NCI-H2196 treated with DMSO at 0.1 percent for 48 hours (cell line): Measurements from ENCODE around the gene CBLN3.

Source experiments
- DNase-seq: peaks from one replicate; lab custom pipeline; 2025; ENCODE audit not compliant: unreplicated experiment; lab: John Stamatoyannopoulos, UW

Gene CBLN3

DNA sequence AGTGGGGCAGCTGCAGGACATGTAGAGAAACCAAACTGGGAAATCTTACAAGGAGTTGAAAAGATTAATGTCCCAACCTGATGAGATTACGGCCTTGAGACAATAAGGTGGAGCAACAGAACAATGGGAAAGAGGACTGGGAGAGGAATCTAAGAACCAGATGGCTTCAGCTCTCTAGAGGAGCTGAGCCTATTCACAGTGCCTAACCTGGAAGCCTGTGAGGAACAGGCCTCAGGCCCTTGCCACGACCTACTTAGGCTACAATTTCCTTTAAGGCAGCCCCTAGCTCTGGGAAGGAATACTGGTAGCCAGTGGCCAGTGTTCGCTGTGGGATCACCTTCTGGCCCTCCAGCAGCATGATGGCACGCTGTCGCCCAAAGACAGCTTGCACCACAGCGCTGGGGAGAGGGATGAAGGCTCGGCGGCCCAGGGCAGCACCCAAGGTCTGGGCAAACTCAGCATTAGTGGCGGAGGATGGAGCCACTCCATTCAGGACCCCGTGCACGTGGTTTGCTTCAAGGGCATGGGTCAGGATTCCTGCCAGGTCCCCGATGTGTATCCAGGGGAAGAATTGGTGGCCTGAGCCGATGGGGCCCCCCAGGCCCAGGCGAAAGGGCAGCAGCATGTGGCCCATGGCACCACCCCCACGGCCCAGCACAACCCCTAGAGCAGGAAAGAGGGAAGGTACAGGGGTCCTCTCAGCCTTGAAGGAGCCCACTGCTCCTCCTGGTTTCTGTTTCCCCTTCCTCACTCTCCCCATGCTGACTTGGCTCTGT is 10.6 kb upstream of the CBLN3 start:
- no peak for DNase-seq

DNA sequence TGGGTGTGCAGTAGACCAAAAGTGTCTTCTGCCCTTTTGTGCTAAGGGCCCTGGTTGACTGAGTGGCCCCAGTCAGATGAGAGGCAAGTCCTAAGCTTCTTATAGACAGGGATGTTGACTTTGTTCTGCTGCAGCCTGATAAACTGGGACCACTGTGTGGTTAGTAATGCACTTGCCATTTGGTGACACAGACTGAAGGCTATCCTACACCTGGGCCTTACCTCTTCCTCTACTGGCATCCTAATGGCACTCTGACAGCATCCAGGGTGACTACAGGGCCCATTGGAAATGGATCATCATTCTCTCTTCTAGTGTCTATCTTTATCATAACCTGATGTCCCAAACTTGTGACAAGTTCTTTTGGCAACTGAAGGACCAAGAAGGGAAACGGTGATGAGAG is 9.8 kb upstream of the CBLN3 start:
- no peak for DNase-seq

DNA sequence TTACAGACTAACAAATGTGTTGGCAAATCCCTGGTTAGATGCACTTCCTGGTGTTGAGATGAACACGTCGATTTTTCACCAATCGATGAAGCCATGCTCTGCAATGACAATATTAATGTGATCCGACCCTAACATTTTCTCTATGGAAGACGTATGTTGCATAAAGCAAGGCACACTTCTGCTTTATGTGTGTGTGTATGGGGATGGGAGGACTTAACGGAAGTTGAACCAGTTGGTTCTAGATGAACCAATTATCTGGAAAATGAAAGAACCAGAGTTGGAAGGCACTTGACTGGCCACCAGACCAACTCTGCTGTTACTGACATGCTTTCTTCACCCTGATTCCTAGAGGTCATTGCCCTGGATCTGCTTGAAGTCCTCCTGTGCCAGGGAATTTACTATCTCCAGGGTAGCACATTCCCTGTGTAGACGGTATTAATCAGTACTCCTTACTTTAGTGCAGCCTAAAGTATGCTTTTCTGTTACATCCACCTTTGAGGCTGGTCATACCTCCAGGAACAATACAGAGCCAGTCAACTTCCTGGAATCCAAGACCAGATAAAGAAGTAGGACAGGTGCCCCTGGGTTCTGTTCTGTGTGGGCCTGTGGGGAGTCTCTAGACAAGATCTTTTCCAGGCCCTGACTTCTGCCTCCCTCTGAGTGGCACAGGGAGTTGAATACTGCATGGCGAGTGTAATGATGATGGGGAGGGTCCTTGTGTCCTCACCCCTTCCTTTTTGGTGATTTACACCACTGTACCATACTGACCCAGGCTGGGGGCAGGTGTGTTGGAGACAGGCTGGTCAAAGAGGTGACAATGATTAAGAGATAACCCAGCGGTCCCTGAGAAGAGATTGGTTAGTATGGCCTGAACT is 9.0 kb upstream of the CBLN3 start:
- DNase-seq = no peak

DNA sequence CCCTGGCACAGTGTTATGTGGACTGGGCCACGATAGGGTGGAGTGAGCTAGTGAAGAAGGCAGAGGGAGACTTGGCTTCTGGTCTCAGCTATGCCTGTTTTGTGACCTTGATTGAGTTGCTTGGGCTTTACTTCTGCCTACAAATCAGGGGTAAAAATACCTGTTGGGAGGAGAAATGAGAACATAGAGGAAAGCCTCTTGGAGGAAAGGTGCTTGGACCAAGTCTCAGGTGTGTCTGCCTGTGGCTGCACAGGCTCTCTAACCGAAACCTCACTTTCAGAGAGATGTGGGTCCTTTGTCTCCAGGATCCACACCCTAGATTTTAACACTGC is 8.2 kb upstream of the CBLN3 start:
- DNase-seq = no peak

DNA sequence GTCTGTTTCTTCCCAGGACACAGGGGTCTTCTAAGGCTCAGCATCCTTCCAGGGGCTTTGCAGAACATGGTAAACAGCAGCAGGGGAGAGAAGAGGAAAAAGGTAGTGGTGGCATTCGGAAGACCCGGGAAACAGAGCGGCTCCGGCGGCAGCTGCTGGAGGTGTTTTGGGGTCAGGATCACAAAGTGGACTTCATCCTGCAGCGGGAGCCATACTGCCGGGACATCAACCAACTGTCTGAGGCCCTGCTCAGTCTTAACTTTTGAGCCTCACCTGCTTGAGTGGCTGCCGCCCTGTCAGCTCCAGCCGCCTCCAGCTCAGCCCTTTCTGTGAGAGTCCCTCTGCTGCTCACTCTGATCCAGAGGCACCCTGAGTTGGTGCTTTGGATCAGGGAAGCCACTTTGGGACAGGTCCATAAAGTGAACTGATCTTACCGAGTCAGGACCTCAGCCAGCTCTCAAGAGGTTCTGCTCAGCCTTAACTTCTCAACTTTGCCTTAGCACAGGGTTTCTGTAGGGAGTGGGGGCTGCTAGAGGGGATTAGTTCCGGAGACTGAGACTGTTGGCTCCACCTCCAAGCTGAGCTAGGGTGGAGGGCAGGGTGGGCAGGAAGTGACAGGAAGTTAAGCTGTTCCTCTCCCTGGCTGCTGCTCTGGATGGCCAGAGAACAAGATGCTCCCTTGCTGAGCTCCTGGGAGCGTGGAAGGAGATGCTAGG is 7.7 kb upstream of the CBLN3 start:
- DNase-seq = no peak

DNA sequence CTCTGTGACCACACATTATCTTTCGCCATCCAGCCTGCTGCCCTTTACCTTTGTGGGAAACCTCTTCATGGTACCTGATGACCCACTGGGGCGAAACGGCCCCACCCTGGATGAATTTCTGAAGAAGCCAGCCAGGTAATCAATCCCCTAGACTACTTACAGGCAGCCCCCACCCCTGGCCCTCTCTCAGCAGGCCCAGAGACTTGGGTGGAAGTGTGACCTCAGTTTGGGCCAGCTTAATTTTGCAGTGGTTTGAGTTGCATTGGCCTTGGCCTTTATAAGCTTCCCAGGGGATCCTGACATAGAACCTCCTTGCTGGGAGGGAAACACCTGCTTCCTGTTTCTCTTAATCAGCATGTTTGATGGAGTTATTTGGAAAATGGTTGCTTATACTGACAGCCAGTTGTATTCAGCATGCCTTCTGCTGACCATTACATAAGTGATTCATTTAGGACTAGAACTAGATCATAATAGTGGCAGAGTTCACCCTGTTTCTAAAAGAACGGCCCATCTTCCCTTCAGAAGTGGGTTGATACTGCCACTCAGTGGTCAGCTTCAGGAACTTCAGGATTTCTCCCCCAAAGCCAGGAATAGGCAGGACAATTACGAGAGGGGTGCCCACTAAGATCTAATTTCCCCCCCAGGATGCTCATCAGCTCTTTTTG is 7.0 kb upstream of the CBLN3 start:
- peak; percentile 49 for DNase-seq

DNA sequence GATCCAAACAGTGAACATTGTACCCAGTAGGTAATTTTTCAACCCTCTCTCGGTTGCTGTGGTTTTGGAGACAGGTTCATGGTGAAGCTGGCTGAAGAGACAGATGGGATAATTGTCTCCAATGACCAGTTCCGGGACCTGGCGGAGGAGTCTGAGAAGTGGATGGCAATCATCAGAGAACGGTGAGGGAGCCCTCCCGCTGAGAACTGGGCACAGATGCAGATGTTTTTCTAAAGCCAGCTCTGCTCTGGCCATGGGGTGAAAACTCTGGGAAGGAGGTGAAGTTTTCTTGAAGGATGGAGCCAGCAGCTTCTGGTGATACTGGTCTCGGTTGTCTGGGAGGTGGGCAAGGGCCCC is 6.5 kb upstream of the CBLN3 start:
- no peak for DNase-seq

DNA sequence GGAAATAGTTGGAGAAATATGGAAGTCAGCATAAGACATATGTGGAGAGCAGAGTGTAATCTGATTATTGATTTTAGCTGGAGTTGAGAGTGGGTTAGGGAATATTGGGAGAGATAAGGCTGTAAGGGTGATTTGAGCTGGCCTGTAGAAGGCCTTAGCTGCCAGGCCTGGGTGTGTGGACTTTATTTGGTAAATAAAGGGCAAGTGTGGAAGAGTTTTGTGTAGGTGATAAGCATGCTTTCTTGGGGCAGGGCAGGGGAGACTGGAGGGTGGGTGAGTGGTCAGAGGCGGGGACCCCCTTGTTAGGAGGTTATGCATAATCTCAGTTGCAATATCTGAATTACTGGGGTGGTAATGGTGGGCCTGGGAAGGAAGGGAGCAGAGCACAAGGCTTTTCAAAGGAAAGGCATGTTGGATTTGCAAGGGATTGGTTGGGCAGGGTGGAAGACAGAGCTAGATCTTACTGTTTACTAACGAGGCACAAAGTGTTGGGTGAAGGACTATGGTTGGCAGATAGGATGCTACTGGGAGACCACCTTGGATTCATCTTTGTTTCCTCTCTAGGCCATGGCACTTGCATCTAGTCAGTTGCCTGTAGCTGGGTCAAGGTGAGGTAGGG is 5.8 kb upstream of the CBLN3 start:
- no peak for DNase-seq

DNA sequence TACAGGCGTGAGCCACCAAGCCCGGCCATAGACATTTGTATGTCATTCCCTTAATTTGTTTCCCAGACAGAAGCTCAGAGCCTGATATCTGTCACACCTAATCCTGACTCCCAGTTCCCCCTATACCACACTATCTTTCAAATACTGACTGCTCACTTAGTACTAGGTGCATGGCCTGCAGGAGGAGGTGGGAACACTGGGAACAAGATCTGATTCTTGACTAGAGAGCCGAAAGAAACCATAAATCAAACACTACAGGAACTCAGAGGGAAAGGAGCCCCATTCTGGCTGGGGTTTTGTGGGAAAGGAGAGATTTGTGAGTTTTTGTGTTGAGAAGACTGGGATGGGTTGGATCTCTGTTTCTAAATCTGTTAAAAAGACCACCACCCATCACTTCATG is 5.2 kb upstream of the CBLN3 start:
- DNase-seq = no peak

DNA sequence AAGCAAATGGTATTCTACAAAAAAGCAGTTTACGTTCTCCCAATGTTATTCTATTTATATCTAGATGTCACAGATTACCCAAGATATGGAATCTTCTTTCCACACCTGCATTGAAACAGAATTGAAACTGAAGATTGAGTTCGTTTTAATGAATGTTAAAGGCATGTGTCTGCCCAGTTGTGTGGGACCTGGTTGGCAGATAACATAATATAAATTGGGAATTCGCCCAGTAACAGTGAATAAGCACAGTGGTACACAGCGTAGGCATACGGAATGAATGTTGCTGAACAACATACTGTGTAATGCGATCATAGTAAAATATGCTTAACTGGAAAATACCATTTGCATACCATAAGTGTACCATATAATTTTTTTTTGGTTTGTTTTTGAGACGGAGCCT is 4.6 kb upstream of the CBLN3 start:
- no peak for DNase-seq

DNA sequence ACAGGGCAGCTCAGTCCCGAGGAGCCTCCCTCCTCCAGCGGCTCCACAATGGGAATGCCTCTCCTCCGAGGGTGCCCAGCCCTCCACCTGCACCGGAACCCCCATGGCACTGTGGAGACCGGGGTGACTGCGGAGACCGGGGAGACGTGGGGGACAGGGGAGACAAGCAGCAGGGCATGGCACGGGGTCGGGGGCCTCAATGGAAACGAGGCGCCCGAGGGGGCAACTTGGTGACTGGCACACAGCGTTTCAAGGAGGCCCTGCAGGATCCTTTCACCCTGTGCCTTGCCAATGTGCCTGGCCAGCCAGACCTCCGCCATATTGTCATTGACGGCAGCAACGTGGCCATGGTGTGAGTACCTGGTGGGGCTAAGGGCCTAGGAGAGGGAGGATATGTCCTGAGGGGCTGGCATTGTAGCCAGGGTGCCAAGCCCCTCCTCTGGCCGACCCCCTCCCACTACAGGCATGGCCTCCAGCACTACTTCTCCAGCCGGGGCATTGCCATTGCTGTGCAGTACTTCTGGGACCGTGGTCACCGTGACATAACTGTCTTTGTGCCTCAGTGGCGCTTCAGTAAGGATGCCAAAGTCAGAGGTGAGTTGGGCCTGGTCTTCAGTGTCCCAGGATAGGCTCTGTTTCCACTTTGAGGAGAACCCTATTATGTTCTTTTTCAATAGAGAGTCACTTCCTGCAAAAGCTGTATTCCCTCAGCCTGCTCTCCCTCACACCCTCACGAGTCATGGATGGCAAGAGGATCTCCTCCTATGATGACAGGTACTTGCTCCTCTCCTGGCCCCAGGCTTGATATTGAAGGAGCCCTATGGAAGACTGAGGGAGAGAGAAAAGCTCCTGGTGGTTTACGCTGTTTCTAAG is 3.0 kb upstream of the CBLN3 start:
- DNase-seq = no peak

DNA sequence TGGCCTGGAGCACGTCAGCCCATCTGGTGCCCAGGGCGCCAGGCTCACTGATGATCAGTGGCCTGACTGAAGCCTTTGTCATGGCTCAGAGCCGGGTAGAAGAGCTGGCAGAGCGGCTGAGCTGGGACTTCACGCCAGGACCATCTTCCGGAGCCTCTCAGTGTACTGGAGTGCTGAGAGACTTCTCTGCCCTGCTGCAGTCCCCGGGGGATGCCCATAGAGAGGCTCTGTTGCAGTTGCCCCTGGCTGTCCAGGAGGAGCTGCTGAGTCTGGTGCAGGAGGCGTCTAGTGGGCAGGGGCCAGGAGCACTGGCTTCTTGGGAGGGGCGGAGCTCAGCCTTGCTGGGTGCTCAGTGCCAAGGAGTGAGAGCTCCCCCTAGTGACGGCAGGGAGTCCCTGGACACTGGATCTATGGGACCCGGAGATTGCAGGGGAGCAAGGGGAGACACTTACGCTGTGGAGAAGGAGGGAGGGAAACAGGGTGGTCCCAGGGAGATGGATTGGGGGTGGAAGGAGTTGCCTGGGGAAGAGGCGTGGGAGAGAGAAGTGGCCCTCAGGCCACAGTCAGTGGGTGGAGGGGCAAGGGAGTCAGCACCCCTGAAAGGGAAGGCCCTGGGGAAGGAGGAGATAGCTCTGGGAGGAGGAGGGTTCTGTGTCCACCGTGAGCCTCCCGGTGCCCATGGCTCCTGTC is 2.2 kb upstream of the CBLN3 start:
- DNase-seq = peak; percentile 73

DNA sequence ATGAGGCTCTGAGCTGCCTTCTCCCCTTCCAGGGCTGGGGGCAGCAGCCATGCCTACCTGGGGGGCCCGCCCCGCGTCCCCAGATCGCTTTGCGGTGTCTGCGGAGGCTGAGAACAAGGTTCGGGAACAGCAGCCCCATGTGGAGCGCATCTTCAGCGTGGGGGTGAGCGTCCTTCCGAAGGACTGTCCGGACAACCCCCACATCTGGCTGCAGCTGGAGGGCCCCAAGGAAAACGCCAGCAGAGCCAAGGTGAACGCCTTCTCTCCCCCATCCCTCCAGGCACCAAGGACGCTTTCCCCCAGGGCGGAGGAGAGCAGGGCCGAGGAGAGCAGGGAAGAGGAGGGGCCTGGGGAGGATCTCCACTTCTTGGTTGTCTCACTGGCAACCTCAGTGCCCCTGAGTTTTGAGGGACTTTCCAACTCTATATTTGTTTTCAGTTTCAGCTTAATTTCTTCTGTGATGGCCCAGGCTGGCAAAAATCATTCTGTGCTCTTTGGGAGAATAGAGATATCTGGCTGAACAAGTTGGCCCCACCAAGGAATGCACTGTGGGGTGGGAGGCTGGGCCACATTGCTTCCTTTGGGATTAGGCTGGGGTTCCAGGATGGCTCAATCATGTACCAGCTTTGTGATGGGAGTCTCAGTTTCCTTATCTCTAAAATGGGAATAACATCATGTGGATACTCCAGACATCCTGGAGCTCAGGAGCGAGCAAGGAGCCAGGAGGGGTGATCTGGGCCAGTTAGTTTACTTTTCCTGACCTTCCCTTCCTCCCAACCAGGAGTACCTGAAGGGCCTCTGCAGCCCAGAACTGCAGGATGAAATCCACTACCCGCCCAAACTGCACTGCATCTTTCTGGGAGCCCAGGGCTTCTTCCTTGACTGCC is 1.5 kb upstream of the CBLN3 start:
- no peak for DNase-seq

DNA sequence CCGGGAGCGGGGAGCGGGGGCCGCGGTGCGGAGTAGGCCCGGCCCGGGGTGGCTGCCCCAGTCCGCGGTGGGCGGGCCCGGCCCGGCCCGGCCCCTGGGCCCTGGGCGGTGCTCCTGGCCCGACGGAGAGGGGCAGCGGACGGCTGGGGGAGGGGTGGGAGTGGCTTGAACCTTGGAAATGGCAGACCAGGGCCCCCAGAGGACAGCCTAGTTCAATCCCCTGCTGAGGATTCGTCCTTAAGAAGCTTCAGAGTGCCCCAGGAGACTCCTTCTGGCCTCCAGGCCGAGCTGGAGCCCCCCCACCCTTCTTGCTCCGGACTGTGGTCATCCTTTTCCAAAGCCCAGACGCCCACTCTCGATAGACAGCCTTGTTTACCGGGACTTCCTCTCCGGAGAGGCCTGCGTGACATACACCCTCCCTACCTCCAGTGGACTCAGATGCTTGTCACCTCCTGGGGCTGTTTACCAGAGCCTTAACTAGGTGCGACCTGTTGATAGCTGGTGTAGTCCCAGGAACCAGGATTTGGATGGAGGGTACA is 744 bp upstream of the CBLN3 start:
- DNase-seq = no peak

DNA sequence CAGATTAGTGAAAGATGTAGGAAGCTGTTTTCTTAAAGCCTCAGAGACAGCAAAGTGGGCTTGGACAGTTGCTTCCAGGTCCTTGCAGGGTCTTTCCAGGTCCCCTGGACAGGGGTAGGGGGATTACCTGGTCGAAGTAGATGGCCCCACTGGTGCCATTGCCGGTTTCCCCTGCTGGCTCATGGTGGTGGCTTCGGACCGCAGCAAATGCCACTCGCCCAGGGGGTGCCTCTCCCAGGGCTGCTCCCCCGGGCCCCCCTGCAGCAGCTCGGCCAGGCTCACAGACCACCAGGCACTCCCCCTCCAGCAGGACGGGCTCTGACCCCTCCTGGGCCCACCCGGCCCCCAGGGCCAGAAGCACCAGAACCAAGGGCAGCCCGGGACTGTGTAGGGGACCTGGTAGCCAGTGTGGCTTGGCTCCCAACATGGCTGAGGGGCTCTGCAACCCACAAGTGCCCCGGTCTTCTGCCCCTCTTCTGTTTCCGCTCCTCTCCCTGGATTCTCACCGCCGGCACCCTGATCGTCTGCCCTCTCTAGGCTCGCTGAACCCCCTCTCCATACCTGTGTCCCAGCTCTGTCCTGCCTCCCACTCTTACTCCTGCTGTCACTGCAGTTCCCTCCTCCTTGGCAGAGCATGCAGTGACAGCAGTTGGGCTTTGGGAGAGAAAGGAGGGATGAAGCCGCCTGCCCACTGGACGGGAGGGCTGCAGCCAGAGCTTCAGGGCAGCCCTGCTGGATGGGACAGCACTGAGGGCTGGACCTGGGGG is 657 bp downstream of the CBLN3 start:
- DNase-seq = no peak

DNA sequence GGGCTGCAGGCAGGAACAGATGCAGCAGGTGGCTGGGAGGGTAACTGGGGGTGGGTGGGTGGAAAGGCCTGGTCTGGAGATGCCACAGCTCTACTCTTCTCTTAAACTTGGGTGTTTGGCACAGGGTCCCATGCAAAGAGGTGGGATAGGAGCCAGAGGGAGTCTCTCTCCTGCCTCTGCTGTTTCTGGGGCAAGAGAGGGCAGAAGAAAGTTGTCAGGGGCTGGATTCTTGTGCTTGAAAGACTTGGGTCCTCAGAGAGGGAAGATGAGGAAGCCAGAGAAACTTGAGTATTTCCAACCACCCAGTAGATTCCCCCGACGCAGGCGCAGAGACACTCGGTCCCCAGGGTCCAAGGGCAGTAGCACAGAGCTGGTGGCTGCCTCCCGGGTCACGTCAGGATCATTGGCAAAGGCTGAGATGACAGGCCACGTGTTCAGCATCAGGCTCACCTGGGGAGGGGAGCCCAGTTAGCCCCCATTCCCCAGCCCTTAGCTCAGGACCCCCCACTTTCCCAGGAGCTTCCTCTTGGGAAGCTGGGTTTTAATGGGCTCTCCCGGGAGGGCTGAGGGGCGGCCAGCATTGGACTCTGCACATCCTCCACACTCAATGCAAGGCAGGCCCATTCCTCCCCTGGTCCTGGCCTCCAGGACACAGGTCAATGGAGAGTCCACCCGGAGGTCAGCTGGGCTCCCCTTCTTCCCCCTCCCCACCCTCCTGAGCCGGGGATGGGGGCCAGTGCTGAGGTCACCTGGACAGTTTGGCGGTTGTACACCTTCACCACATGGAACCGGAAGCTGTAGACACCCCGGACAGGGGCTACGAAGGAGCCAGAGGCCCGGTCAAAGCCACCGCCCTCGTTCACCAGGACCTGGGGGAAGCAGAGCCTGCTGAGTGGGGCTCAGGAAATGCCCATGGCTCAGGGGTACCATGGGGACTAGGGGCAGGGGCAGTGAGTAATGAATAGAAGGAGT is 1.6 kb downstream of the CBLN3 start:
- DNase-seq = no peak
